Measurements from ENCODE around the gene TRIM34.
"Not testable (repeated sequence)": the region's sequence is repeated elsewhere in the genome, so short reads cannot be mapped to it uniquely, and the experiment has no call there.

TRIM34 gene

GRCh38 chr11:5624489-5625279, at the start of gene TRIM34:
TRIM34 (plus strand) TSS chr11:5625001; CDS start chr11:5632332, 7,331 bp downstream.
- peak; percentile 15 to 39 for DNase-seq (ENCODE audit: low read depth in 2 of 2, low spot score in 1 of 2)

- DNase-seq (ENCODE audit: low read depth in 2 of 2, low spot score in 1 of 2) = no peak
These were observed 49.6 kb upstream of the TRIM34 start for GRCh38 chr11:5575152-5575551.

- DNase-seq (ENCODE audit: low read depth in 2 of 2, low spot score in 1 of 2) = no peak
These were observed 47.7 kb upstream of the TRIM34 start for GRCh38 chr11:5577101-5577500.

GRCh38 chr11:5580577-5580976, 44.2 kb upstream of the TRIM34 start, which contains the start of gene OR52B6:
OR52B6 (plus strand) TSS chr11:5580877; CDS start chr11:5580877, 0 bp downstream.
- no peak for DNase-seq (ENCODE audit: low read depth in 2 of 2, low spot score in 1 of 2)

GRCh38 chr11:5581014-5581413, 43.8 kb upstream of the TRIM34 start:
- DNase-seq (ENCODE audit: low read depth in 2 of 2, low spot score in 1 of 2) = no peak

GRCh38 chr11:5584458-5584857, 40.3 kb upstream of the TRIM34 start:
- not testable (repeated sequence) for DNase-seq (ENCODE audit: low read depth in 2 of 2, low spot score in 1 of 2)

- DNase-seq (ENCODE audit: low read depth in 2 of 2, low spot score in 1 of 2) = not testable (repeated sequence)
These were observed 34.9 kb upstream of the TRIM34 start for GRCh38 chr11:5589906-5590305.

GRCh38 chr11:5591613-5592012, 33.2 kb upstream of the TRIM34 start:
- no peak for DNase-seq (ENCODE audit: low read depth in 2 of 2, low spot score in 1 of 2)

- no peak for DNase-seq (ENCODE audit: low read depth in 2 of 2, low spot score in 1 of 2)
These were observed 32.2 kb upstream of the TRIM34 start for GRCh38 chr11:5592615-5593014.

GRCh38 chr11:5593146-5593545, 31.7 kb upstream of the TRIM34 start:
- no peak for DNase-seq (ENCODE audit: low read depth in 2 of 2, low spot score in 1 of 2)

- no peak for DNase-seq (ENCODE audit: low read depth in 2 of 2, low spot score in 1 of 2)
These were observed 28.1 kb upstream of the TRIM34 start, which contains the start of gene TRIM6 for GRCh38 chr11:5596607-5597201. TRIM6 (plus strand) TSS chr11:5596637; CDS start chr11:5596898, 261 bp downstream.

- DNase-seq (ENCODE audit: low read depth in 2 of 2, low spot score in 1 of 2) = no peak
These were observed 26.8 kb upstream of the TRIM34 start for GRCh38 chr11:5597953-5598352.

- DNase-seq (ENCODE audit: low read depth in 2 of 2, low spot score in 1 of 2) = peak in 1 of 2 donors; percentile 30
These were observed 24.4 kb upstream of the TRIM34 start for GRCh38 chr11:5600374-5600851.

GRCh38 chr11:5602791-5603190, 22.0 kb upstream of the TRIM34 start:
- DNase-seq (ENCODE audit: low read depth in 2 of 2, low spot score in 1 of 2) = not testable (repeated sequence)

GRCh38 chr11:5603326-5603725, 21.5 kb upstream of the TRIM34 start:
- DNase-seq (ENCODE audit: low read depth in 2 of 2, low spot score in 1 of 2) = no peak

- DNase-seq (ENCODE audit: low read depth in 2 of 2, low spot score in 1 of 2) = no peak
These were observed 19.9 kb upstream of the TRIM34 start for GRCh38 chr11:5604896-5605295.

- DNase-seq (ENCODE audit: low read depth in 2 of 2, low spot score in 1 of 2) = no peak
These were observed 19.0 kb upstream of the TRIM34 start for GRCh38 chr11:5605849-5606248.

- DNase-seq (ENCODE audit: low read depth in 2 of 2, low spot score in 1 of 2) = no peak
These were observed 16.0 kb upstream of the TRIM34 start for GRCh38 chr11:5608808-5609207.

GRCh38 chr11:5610446-5610845, 14.4 kb upstream of the TRIM34 start:
- DNase-seq (ENCODE audit: low read depth in 2 of 2, low spot score in 1 of 2) = no peak

GRCh38 chr11:5611627-5612026, 13.2 kb upstream of the TRIM34 start:
- no peak for DNase-seq (ENCODE audit: low read depth in 2 of 2, low spot score in 1 of 2)

- DNase-seq (ENCODE audit: low read depth in 2 of 2, low spot score in 1 of 2) = no peak
These were observed 6.0 kb upstream of the TRIM34 start for GRCh38 chr11:5618807-5619206.

Data from stimulated activated CD8-positive, alpha-beta memory T cell treated with anti-CD3 and anti-CD28 coated beads, Interleukin-4, amount 100 ng/mL, for 1 hour (primary cell).